GM19397 (cell line): ENCODE measurements around the gene ACVR2B.

Source experiments
- ATAC-seq: cut with Tn5 transposase; IDR thresholded peaks from one replicate; pipeline ENCODE4 v1.9.1; 2021; ENCODE audit warnings: mild to moderate bottlenecking, moderate library complexity; ENCODE audit not compliant: unreplicated experiment

The ACVR2B gene

DNA sequence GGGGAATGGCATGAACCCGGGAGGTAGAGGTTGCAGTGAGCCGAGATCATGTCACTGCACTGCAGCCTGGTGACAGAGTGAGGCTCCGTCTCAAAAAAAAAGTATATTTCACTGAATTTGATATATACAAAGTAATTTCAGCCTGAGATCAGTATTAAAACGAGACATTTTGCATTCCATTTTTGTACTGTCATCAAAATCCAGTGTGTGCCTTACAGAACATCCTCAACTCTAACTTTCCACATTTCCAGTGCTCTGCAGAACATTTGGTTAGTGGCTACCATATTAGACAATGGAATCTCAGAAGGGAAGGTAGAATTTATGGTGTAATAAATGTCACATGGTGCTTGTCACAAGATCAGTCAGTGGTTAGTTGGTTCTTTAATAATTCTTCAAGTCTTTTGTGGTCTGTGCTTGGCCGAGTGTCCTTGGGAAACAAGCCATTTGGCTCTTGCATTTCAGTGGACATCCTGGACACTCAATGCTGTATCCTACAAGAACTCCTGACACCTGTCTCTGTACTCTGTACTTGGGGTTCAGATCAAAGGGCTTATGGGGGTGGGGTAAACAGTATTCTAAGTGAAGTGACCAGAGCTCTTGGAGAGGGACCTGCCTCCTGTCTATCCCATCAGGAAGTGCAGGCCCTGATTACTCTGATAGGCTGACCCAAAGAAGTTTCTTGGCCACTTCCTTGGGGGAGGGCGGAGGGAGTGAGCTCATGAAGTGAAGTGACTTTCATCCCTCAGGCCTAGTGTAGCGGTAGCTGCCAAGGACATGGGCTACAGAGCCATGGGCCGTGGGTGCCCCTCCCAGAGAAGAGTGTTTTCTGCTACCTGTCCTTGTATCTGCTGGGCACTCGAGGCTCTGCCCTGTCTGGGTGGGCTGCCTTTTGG is 3.7 kb downstream of the ACVR2B start:
- no peak for ATAC-seq

DNA sequence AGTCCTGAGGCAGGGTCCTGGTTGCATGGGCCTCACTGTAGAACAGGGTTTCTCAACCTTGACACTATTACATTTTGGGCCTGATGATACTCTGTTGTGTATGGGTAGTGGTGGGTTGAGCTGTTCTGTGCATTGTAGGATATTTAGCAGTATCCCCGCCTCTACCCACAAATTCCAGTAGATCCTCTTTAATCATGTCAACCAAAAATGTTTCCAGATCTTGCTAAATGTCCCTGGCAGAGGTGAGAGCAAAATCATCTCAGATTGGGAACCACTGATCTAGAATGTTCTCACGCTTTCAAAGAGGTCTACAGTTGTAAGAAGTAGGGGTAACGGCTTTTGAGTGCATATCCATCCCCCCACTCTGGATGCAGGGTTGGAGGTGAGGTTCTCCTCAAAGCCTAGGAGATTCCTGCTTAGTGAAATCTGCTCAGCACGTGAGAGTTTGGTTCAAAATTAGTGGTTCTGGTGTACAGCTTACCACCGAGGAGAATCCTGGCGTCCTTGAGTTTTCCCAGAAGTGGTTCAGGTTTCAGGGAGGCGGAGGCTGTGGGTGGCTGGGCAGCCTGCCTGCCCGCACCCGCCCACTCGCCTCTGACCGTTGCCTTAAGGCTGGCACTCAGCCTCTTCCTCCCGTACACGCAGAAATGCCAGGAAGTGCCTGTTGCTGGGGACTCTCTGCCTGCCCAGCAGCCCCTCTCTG is 5.3 kb downstream of the ACVR2B start:
- ATAC-seq, result no peak

DNA sequence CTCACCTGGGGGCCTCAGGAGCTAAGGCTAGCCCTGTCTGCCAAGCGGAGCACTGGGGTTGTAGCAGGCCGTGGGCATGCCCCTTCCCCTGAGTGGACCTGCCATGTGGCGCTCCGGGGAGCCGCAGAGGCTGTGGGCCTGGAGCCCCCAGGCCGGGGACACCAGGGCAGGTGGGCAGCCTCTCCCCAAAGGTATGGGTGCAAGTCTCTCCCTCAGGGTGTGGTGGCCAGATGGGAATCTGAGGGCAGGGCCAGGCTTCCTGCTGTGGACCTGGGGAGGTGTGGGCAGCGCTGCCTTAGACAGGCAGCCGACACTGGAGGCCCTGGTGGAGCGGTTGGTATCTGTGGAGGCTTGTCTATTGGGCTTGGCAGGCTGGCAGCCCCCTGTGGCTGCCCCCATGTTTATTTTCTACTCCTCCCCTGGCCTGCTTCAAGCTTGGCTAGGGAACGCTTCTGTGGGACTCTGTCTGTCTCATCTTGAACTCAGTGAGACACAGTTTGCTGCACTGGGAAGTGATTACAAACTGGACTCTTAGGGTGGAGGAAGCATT is 5.9 kb downstream of the ACVR2B start:
- no peak for ATAC-seq

DNA sequence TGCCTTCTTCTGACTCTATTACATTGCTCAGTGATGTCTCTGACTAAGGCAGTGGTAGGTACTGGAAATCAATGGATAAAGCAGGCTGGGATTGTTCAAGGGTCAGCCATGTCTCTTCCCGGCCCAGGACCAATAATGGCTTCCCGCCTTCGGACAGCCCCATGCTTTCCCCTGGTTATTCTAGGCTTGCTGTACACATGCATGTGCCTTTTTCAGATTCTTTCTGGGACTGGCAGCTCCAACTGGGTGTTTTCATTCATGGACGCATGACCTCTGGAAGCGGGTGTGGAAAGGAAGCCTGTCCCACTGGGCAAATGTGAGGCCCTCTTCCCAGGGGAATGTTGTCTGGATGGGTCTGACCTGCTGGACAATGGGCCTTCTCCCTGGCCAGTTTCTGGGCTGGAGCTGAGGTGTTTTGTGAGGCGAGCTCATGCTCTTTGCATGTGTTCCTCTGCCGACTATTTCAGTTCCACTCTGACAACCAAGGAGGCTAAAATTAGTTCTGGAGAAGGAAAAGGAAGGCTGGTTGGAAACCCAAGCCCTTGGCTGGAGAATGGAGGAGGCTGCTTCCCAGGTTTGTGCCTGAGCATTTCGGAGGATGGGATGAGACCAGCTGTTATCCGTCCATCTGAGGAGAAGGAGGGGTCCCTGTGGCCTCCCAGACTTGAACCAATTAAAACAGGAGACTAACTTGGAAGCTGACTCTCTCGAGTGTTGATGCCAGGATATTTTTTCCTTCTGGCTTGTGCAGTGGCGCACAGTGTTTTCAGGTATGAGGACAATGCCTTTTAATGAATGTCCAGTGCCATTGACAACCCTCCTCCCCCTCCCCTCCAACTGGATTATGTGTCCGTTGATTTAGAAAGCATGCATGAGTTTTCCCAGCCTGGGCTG is 6.9 kb downstream of the ACVR2B start:
- ATAC-seq, result no peak

DNA sequence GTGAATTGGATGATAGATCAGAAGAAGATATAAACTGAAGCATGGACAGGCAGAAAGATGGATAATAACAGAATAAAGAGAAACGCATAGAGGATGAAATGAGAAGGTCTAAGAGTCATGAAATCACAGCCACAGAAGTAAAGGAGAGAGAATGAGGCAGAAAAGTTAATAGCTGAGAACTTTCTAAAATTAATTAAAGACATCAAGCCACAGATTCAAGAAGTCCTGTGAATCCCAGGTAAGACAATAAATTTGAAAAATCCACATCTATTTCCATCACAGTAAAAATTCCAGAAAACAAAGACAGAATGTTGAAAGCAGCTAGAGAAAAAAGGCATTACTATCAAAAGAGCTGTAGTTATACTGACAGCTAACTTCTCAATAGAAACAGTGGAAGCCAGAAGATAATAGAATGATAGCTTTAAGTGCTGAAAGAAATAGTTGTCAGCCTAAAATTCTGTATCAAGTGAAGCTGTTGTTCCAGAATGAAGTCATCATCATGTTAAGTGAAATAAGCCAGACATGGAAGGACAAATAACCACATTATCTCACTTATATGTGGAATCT is 12.0 kb downstream of the ACVR2B start:
- ATAC-seq, result no peak

DNA sequence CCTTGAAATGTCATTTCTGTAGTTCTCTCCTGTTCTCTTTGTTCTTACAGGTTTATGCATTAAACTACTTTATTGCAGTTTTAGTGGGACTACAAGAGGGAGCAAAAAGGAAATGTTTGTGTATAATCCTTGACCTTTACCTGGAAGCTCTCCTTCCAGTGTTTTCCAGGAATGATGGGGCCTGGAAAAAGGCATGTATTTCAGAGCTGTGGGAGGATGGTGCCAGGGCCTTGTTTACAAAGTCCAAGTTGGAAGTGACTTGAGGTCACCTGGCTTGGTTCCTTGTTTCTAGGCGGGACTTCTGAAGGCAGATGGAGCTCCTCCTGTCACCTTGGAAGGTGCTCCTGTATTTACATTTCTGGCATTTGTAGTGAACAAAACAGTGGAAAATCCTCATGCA is 15.1 kb downstream of the ACVR2B start:
- no peak for ATAC-seq

DNA sequence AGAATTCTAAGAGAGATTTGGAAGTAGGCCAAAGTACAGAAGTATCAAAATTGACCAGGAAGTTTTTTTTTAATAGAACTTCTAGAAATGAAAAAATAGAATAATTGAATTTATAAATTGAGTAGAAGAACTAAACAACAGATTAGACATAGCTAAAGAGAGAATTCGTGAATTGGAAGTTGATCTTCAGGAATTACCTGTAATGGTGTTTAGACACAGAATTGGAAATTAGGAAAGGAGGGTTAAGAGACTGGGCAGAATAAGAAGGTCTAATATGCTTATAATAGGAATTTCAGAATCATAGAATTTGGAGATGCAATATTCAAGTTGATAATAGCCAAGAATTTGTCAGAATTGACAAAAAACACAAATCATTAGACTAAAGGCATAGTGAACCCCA is 16.2 kb downstream of the ACVR2B start:
- no peak for ATAC-seq

DNA sequence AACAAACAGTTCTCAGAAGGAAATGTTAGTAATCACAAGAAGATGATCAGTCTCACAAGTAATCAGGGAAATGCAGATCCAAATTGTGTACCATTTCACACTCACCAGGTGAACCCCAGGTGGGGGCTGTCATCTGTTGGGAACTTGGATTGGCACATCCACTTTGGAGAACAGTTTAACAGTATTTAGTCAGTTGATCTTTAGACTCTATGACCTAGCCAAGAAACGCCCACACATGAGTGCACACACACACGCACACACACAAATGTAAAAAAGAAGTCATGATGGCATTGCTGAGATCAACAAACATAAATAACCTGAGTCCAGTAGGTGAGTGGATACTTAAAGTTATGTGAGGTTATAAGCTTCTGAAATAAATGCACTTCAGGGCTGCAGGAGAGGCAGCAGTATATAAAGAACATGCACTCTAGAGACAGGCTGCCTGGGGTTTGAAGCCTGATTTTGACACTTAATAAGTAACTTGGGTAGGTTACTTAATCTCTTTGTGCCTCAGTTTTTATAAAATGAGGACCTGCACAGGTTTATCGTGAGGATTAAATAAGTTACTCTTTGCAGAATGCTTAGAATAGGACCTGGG is 17.7 kb downstream of the ACVR2B start:
- no peak for ATAC-seq

DNA sequence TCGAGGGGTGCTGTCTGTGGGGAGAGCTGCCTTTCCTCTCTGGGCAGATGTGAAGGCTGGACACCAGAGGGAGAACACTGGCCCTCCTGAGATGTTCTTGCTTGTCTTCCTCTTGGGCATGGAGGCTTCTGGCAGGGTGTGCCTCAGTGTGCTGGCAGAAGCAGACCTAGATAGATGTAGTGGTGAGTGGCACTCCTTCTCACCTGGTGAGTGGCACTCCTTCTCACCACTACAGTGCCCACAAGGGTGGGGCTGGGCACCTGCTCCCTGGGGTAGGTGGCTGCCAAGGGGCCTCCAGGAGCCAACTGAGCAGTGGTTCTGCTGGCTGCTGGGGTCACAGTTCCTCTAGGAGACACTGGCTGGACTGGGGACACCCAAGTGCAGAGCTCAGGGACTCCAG is 18.7 kb downstream of the ACVR2B start:
- no peak for ATAC-seq

DNA sequence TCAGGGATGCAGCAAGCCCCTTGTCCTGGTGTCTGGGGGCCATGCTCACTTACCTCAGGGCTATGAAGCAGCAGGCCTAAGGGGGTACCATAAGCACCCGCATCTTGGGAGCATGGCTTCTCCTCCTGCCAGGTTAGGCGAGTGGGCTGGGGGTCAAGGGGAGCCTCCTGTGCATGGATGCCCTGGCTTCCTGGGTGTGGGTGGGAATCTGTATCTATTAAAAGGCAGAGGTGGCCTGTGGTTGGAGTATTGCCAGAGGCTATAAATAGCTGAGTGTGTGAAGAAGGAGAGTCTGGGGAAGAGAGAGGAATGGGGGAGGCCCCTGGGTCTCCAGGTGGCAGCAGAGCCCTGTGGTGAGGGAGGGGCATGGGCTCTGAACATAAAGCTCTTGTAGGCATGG is 19.5 kb downstream of the ACVR2B start:
- ATAC-seq, result no peak

DNA sequence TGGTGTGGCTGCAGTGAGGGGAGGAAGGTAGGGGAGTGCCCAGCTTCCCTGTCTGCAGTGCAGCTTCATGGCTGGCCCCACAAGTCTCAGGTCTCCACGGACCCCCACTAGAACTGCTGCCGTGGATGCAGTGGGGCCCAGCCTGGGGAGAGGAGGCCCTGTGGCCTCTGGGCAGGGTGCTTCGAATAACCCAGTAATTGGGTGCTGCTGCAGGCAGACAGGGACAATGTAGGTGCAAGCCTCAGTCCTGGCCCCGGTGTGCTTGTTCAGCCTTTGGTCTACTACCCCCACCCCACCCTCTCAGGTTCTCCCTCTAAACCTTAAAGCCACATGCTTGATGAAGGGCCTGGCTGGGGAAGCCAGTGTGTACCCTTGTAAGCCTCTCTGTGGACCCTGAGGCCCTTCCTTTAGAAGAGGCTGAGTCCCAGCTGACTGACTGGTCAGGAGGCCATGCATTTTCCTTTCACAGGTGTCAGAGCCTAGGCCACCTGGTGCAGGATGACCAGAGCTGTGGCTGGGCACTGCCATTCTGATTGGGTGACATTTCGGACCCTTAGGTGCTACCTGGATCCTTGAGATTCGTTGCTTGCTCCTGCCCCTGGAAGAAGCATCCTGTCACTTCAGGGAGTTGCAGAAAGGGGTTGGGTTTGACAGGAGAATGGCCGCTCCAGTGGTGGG is 21.4 kb downstream of the ACVR2B start:
- ATAC-seq, result no peak

DNA sequence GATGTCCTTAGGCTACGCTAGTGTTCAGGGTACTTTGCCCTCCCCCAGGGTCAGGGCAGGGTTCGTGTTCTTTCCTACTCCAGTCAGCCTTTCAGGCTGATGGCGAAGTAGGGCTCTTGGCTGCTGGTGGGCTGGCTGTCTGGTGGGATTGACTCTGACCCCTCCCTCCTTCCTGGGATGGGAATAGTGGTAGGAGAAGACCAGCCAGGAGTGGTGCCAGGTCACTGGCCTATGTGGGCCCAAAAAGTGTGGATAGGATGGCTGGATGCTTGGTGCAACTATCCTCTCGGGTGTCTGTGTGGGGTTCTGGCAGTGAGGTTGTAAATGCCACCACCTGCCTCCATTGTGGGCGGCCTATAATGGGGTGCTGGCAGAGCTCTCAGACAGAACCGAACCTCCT is 22.0 kb downstream of the ACVR2B start:
- no peak for ATAC-seq

DNA sequence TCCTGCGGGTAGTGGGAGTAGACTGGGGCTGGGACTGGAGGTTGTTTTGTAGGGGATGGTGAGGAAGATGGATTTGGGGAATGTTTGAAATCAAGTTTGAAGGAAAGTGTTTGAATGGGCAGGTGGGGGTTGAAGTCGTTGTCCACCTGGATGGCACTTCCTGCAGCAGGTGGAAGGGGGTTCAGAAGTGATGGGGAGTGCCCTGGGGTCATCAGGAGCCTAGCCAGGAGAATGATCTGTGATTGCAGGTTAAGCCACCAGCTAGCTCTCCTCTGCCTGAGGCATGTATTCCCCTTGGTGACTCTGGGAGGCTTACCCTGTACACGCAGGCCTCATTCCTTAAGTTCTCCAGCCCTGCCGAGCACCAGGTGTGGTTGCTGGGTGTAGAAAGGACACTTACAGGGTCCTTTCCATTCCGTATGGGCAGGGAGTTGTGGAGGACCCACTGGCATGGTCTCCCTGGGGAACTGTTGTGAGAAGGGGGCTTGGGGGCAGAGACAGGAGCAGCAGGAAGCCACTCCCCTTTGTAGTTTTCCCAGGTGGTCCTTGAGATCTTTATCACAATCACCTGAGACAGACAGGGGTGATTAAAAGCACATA is 22.6 kb downstream of the ACVR2B start:
- no peak for ATAC-seq

DNA sequence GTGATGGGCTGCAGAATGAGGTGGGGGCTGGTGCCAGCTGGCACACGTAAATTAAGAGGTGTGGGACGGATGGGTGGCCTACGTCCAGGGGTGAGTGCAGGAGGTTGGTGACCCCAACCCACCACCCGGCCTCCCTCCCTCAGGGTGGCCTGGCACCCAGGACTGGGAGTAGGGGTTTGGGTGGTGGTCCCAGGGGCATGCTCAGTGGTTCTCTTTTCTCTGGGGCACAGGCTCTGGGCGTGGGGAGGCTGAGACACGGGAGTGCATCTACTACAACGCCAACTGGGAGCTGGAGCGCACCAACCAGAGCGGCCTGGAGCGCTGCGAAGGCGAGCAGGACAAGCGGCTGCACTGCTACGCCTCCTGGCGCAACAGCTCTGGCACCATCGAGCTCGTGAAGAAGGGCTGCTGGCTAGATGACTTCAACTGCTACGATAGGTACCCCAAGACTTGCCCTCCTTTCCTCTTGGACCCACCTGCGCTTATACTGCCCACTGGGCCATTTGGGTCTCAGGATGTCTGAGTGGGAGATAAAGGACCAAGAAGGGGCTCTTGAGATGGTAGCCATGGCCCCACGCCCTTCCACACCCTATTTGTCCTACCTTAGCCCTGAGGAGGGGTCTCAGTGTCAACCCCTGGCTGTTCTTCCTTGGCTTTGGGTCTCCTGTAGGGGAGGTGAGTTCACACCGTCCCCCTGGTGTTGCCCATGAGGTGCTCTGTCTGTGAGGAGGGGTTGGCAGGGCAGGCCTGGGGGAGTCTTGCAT is 23.5 kb downstream of the ACVR2B start:
- no peak for ATAC-seq

DNA sequence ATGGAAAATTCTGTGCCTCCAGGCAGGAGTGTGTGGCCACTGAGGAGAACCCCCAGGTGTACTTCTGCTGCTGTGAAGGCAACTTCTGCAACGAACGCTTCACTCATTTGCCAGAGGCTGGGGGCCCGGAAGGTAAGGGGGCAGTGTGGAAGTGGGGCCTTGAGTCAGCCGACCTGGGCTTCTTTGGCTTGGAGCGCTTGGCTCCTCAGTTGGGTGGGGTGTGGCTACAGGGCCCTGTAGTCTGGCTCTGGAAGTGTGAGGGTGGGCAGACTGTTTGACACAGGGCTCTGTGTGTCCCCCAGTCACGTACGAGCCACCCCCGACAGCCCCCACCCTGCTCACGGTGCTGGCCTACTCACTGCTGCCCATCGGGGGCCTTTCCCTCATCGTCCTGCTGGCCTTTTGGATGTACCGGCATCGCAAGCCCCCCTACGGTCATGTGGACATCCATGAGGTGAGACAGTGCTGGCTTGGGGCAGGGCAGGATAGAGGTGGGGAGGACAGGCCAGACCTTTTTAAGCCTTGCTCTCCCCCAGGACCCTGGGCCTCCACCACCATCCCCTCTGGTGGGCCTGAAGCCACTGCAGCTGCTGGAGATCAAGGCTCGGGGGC is 24.3 kb downstream of the ACVR2B start:
- no peak for ATAC-seq

DNA sequence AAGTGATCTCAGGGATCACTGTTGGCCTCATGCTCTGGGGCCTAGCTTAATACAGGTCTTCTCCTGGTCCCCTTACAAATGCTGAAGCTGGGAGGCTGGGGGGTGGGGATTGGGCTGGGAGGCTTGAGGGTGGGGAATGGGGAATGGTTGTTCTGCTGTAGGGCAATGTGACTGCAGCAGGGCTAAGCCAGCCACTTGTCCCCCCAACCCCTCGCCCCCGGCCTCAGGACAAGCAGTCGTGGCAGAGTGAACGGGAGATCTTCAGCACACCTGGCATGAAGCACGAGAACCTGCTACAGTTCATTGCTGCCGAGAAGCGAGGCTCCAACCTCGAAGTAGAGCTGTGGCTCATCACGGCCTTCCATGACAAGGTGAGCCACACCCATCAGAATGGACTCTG is 25.2 kb downstream of the ACVR2B start:
- no peak for ATAC-seq

DNA sequence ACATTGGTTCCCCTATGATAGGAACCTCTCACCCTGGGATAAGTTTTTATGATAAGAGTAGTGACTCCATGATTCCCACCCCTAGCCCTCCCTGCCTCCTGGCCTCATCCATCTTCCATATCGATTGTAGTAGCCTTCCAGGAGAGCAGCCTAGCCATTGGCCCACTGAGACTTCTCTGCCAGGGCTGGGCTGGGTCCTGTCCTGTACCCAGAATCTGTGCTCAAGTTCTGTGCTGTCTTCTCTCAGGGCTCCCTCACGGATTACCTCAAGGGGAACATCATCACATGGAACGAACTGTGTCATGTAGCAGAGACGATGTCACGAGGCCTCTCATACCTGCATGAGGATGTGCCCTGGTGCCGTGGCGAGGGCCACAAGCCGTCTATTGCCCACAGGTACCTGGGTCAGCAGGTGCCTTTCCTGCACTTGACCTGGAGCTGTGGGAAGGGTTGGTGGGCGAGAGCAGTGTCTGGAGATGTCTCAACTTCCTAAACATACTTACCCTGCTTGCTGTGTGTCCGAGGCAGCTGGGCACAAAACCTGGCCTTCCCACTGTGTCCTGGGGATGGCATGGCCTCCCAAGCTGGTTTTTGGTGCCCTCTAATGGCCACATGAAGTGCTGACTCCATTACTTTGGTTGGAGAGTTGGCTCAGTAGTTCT is 25.9 kb downstream of the ACVR2B start:
- ATAC-seq, result peak; percentile 58

DNA sequence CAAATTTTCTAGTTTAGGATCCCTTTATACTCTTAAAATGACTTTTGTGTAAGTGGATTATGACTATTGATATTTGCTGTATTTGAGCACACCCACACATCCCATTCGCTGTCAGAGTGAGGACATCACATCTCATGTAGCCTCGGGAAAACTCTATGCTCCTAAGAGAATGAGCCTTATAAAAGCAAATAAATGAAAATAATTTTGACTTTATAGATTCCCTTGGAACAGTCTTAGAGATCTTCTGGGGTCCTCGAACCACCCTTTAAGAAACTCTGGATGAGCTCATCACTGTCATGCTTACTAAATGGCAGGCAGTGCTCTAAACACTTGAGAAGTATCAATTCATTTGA is 26.4 kb downstream of the ACVR2B start:
- no peak for ATAC-seq
